NCI-H146 treated with DMSO at 0.1 percent for 48 hours (cell line): ENCODE data around the gene PCK1.

Experiments used
- DNase-seq: peaks from one replicate; lab custom pipeline; 2025; ENCODE audit not compliant: unreplicated experiment; lab: John Stamatoyannopoulos, UW

PCK1 gene

GRCh38 chr20:57587989-57588377 lies 27.1 kb downstream of the PCK1 start:
- DNase-seq, result no peak

- DNase-seq, result no peak
Measured at GRCh38 chr20:57588596-57588995, 27.7 kb downstream of the PCK1 start.

DNA sequence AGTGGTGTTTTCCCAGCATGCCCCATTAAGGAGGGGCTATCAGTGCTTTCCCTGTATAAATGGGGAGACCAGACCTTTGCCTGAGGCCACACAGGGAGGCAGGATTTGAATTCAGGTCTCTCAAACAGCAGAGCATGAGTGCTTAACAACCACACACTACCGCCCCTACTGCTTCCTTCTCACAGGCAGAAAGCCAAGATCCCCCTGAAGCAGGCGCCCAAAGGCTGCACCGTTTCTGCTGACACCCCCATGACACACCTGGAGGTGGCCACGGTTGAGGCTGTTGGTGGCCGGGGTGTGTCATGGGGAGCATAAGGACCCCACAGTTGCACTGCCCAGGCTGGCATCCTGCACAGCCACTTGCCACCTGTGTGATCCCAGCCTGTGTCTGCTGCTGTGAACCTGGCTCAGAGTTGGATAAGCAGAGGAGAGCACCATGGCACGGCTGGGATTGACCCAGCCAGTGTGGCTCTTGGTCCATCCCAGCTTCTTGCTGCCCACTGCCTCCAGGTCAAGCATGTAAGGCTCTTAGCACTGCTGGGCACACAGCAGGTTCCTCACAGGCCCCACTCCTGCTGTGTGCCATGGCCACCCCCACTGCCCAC lies 28.3 kb downstream of the PCK1 start:
- DNase-seq, result no peak

- DNase-seq, result no peak
Measured at GRCh38 chr20:57589728-57590484, 29.0 kb downstream of the PCK1 start.

GRCh38 chr20:57590485-57591288 lies 29.8 kb downstream of the PCK1 start:
- no peak for DNase-seq

DNA sequence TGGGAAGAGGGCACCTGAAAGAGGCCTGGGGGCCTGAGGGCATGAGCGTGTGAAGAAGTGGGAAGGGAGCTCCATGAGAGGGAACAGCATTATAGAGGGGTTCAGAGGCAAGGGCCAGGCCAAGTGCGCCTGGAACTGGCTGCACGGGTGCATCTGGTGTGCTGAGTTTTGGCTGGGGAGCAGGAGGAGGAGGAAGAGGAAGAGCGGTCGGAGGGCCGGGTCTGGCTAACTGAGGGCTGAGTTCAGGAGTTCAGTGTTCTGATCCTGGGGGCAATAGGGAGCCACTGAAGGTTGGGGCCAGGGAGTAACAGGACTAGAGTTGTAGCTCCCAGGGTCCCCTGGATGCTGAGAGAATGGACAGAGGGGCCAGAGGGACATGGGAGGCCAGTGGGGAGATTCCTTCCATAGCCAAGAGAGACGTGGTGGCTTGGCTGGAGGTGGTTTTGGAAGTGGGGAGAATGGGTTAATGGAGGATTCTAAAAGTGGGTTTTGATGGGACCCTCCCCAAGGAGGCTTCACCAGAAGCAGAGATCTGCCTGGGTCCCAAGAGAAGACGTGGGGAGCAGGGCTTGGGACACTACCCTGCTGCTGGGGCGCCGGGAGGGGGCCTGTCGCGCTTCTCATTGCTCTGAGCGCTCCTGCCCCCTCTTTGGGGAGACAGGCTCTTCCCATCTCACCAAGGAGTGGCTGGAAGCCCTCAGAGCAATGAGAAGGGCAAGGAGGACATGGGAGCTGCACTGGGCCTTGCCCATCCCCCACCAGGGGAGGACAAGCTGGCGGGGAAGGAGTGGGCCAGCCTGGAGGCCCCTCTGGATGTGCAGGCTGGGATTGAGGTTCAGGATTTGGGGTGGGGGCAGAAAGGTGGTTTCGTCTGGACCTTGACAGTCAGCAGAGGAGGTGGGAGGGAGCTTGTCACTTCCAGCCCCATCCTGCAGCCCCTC lies 30.6 kb downstream of the PCK1 start:
- DNase-seq, result no peak

- no peak for DNase-seq
Measured at GRCh38 chr20:57592263-57593092, 31.6 kb downstream of the PCK1 start.

GRCh38 chr20:57593134-57593886 lies 32.4 kb downstream of the PCK1 start:
- DNase-seq, result no peak

- peak; percentile 16 for DNase-seq
Measured at GRCh38 chr20:57594092-57594951, 33.4 kb downstream of the PCK1 start.

GRCh38 chr20:57595041-57596030 lies 34.4 kb downstream of the PCK1 start:
- DNase-seq, result no peak

GRCh38 chr20:57596358-57596757 lies 35.4 kb downstream of the PCK1 start:
- DNase-seq, result no peak

DNA sequence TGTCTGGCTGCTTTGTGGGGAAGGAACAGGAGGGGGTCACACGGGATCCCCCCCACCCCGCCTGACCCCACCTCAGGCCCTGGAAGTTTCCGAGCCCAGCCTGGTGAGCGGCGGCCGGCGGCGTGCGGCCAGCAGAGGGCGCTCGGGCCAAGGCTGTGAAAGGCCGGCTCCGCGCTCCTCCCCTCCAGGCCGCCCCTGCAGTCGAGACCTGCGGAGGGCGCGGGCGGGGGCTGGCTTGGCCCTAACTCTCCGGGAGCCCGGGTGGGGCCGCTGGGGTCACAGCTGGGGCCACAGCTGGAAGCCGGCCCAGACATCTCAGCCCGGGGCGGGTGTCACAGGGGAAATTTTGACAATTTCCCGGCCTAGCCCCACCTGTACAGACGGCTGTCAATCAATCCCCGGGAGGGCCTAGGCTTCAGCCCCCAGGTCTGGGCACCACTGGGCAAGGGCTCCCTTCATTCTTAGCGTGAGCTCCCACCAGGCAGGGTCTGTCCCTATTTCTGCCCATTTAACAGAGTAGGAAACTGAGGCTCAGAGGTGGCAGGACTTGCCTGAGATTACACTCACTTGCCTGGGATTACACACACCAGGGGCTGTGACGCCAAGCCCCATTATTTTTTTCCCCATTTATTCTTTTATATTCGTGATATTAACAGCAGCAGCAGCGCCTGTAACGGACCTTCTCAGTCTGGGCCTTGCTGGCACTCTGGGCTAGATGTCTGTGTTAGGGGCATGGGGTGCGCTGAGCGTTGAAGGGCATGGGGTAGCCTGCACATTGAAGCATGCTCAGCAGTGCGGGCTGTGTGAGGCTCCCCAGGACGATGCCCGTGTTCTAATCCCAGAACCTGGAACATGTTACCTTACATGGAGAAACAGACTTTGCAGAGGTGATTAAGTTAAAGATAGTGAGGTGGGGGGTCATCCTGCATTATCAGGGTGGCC lies 36.4 kb downstream of the PCK1 start:
- peak; percentile 40 for DNase-seq

DNA sequence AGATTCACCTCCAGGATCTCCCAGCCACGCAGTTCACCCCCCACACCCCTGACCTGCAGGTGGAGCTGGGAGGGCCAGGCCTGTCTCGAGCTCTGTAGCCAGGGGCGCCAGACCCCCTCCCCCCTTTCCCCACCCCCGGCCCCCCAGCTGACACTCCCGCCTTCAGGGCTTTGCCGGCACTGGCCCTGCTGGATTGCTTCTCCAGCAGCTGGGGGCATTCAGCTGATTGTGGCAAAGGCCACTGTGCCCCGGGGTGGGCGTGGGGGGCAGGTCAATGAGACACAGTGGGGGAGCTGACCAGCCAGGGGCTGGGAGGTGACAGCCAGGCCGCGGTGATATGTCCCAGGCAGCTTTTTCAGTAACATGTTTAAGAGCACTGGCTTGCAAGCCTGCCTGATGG lies 37.1 kb downstream of the PCK1 start:
- no peak for DNase-seq

- DNase-seq, result no peak
Measured at GRCh38 chr20:57598491-57598890, 37.6 kb downstream of the PCK1 start.

DNA sequence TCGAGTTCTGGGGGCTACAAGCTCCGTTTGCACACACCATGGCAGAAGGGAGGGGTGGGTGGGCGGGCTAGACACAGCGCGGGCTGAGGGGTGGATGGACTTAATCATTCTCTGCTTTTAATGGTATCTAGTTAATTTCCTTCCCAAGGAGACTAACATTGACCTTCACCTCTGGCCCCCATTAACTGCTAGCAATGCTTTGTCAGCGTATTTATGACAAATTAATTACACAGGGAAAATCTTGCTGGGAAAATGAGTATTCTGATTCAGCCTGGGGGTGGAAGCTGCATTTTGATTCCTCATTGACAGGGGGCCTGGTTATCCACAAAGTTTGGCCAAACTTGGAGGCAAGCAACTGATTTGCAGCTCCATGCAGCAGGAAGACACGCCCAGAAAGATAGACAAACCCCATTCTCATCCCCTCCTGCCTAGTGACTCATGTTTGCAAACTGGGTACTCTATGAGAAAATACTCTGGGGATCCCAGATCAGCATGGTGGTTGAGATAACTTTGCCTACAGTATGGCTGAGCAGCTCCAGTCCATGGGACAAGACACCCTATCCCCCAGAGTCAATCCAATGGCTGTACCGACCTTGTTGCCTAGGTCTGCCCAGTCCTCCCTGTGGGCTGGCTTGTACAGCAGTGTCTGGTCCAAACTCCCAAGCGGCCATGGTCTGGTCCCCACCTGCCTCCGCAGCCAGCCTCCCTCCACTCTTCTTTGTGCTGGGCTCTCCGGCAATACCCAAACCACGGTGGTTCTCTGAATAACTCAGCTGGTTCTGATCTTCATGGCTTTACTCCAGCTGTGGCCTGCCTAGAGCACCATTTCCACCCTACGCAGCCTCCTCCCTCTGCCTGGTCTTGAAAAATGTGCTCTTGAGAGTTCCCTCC lies 39.7 kb downstream of the PCK1 start:
- DNase-seq, result no peak
